ENCODE measurements around the gene OSCP1.

OSCP1 gene

GRCh38 chr1:36442337-36442736 lies 7.9 kb downstream of the OSCP1 start:
- Mint-ChIP-seq H3K4me3 (no peak overlapping the region), H3K4me1 (no peaks in the 10 kb centered on the region), H3K9me3 (no peaks in the 10 kb centered on the region), H3K36me3 (no peaks in the 10 kb centered on the region), H3K27ac (no peak overlapping the region), H3K27me3 (no peaks in the 10 kb centered on the region)
- no peak for ATAC-seq

- H3K27me3 Mint-ChIP-seq, result no peaks in the 10 kb centered on the region
- no peaks in the 10 kb centered on the region for H3K9me3 Mint-ChIP-seq
- H3K4me1 Mint-ChIP-seq, result no peaks in the 10 kb centered on the region
- H3K27ac Mint-ChIP-seq, result no peak overlapping the region
- no peak overlapping the region for H3K4me3 Mint-ChIP-seq
- ATAC-seq, result no peak
- H3K36me3 Mint-ChIP-seq, result no peaks in the 10 kb centered on the region
Observed at GRCh38 chr1:36440646-36441045, 9.6 kb downstream of the OSCP1 start.

- no peak for ATAC-seq
Observed at GRCh38 chr1:36440044-36440443, 10.2 kb downstream of the OSCP1 start.

GRCh38 chr1:36438715-36439114 lies 11.5 kb downstream of the OSCP1 start:
- no peak overlapping the region for H3K27ac Mint-ChIP-seq
- H3K4me3 Mint-ChIP-seq, result no peak overlapping the region
- no peaks in the 10 kb centered on the region for H3K9me3 Mint-ChIP-seq
- no peak for ATAC-seq
- H3K27me3 Mint-ChIP-seq, result no peaks in the 10 kb centered on the region
- no peaks in the 10 kb centered on the region for H3K36me3 Mint-ChIP-seq
- H3K4me1 Mint-ChIP-seq, result no peaks in the 10 kb centered on the region

More at GRCh38 chr1:36440044-36440443, 10.2 kb downstream of the OSCP1 start:
- H3K4me3 Mint-ChIP-seq, result no peak overlapping the region
- H3K27ac Mint-ChIP-seq, result no peak overlapping the region
- no peaks in the 10 kb centered on the region for H3K4me1 Mint-ChIP-seq
- no peaks in the 10 kb centered on the region for H3K27me3 Mint-ChIP-seq
- H3K9me3 Mint-ChIP-seq, result no peaks in the 10 kb centered on the region
- no peaks in the 10 kb centered on the region for H3K36me3 Mint-ChIP-seq

- ATAC-seq, result no peak
- no peaks in the 10 kb centered on the region for H3K9me3 Mint-ChIP-seq
- no peaks in the 10 kb centered on the region for H3K36me3 Mint-ChIP-seq
- no peak overlapping the region for H3K27ac Mint-ChIP-seq
- H3K27me3 Mint-ChIP-seq, result no peaks in the 10 kb centered on the region
- no peak overlapping the region for H3K4me3 Mint-ChIP-seq
- H3K4me1 Mint-ChIP-seq, result no peaks in the 10 kb centered on the region
Observed at GRCh38 chr1:36436821-36437220, 13.4 kb downstream of the OSCP1 start.

GRCh38 chr1:36433102-36433501 lies 17.1 kb downstream of the OSCP1 start:
- no peak for ATAC-seq
- H3K4me3 Mint-ChIP-seq, result no peak overlapping the region
- no peaks in the 10 kb centered on the region for H3K27me3 Mint-ChIP-seq
- H3K27ac Mint-ChIP-seq, result no peak overlapping the region
- H3K36me3 Mint-ChIP-seq, result peaks cover 11% of the 10 kb centered on the region
- H3K4me1 Mint-ChIP-seq, result no peaks in the 10 kb centered on the region
- no peaks in the 10 kb centered on the region for H3K9me3 Mint-ChIP-seq

- ATAC-seq, result no peak
- no peaks in the 10 kb centered on the region for H3K27me3 Mint-ChIP-seq
- no peaks in the 10 kb centered on the region for H3K4me1 Mint-ChIP-seq
- H3K4me3 Mint-ChIP-seq, result no peak overlapping the region
- no peaks in the 10 kb centered on the region for H3K9me3 Mint-ChIP-seq
- peaks cover 11% of the 10 kb centered on the region for H3K36me3 Mint-ChIP-seq
- H3K27ac Mint-ChIP-seq, result no peak overlapping the region
Observed at GRCh38 chr1:36432616-36433015, 17.6 kb downstream of the OSCP1 start.

GRCh38 chr1:36425791-36426190 lies 24.5 kb downstream of the OSCP1 start:
- ATAC-seq, result no peak
- no peaks in the 10 kb centered on the region for H3K27me3 Mint-ChIP-seq
- no peak overlapping the region for H3K4me3 Mint-ChIP-seq
- no peaks in the 10 kb centered on the region for H3K9me3 Mint-ChIP-seq
- H3K4me1 Mint-ChIP-seq, result peaks cover 7% of the 10 kb centered on the region
- no peak overlapping the region for H3K27ac Mint-ChIP-seq
- H3K36me3 Mint-ChIP-seq, result peaks cover 1% of the 10 kb centered on the region

- ATAC-seq, result no peak
- Mint-ChIP-seq H3K36me3 (no peaks in the 10 kb centered on the region), H3K4me3 (no peak overlapping the region), H3K27ac (peak overlapping the region; percentile 76), H3K4me1 (peaks cover 12% of the 10 kb centered on the region), H3K9me3 (no peaks in the 10 kb centered on the region), H3K27me3 (no peaks in the 10 kb centered on the region)
Observed at GRCh38 chr1:36421649-36422048, 28.6 kb downstream of the OSCP1 start.

- ATAC-seq, result peak; percentile 88
- H3K4me1 Mint-ChIP-seq, result peaks cover 12% of the 10 kb centered on the region
- no peaks in the 10 kb centered on the region for H3K27me3 Mint-ChIP-seq
- H3K4me3 Mint-ChIP-seq, result no peak overlapping the region
- H3K27ac Mint-ChIP-seq, result peak overlapping the region; percentile 76
- no peaks in the 10 kb centered on the region for H3K36me3 Mint-ChIP-seq
- no peaks in the 10 kb centered on the region for H3K9me3 Mint-ChIP-seq
Observed at GRCh38 chr1:36420836-36421317, 29.4 kb downstream of the OSCP1 start.

- no peaks in the 10 kb centered on the region for H3K9me3 Mint-ChIP-seq
- H3K4me3 Mint-ChIP-seq, result no peak overlapping the region
- H3K4me1 Mint-ChIP-seq, result peaks cover 12% of the 10 kb centered on the region
- H3K27ac Mint-ChIP-seq, result peak overlapping the region; percentile 76
- H3K36me3 Mint-ChIP-seq, result no peaks in the 10 kb centered on the region
- H3K27me3 Mint-ChIP-seq, result no peaks in the 10 kb centered on the region
- no peak for ATAC-seq
Observed at GRCh38 chr1:36420409-36420808, 29.8 kb downstream of the OSCP1 start.

GRCh38 chr1:36419569-36419968 lies 30.7 kb downstream of the OSCP1 start:
- Mint-ChIP-seq H3K27me3 (no peaks in the 10 kb centered on the region), H3K4me1 (peaks cover 12% of the 10 kb centered on the region), H3K4me3 (no peak overlapping the region), H3K27ac (no peak overlapping the region), H3K9me3 (no peaks in the 10 kb centered on the region), H3K36me3 (no peaks in the 10 kb centered on the region)
- no peak for ATAC-seq

GRCh38 chr1:36419140-36419539 lies 31.1 kb downstream of the OSCP1 start:
- no peak for ATAC-seq
- no peaks in the 10 kb centered on the region for H3K36me3 Mint-ChIP-seq
- H3K27me3 Mint-ChIP-seq, result no peaks in the 10 kb centered on the region
- H3K9me3 Mint-ChIP-seq, result no peaks in the 10 kb centered on the region
- no peak overlapping the region for H3K27ac Mint-ChIP-seq
- H3K4me1 Mint-ChIP-seq, result peaks cover 12% of the 10 kb centered on the region
- no peak overlapping the region for H3K4me3 Mint-ChIP-seq

GRCh38 chr1:36417931-36418330 lies 32.3 kb downstream of the OSCP1 start:
- Mint-ChIP-seq H3K4me1 (peaks cover 12% of the 10 kb centered on the region), H3K27me3 (no peaks in the 10 kb centered on the region), H3K9me3 (no peaks in the 10 kb centered on the region), H3K27ac (no peak overlapping the region), H3K4me3 (no peak overlapping the region), H3K36me3 (no peaks in the 10 kb centered on the region)
- ATAC-seq, result no peak

GRCh38 chr1:36415661-36416326 lies 34.5 kb downstream of the OSCP1 start:
- Mint-ChIP-seq H3K27me3 (no peaks in the 10 kb centered on the region), H3K4me3 (no peak overlapping the region), H3K36me3 (peaks cover 7% of the 10 kb centered on the region), H3K4me1 (peaks cover 15% of the 10 kb centered on the region), H3K9me3 (peaks cover 4% of the 10 kb centered on the region), H3K27ac (no peak overlapping the region)
- ATAC-seq, result no peak

- ATAC-seq, result no peak
- H3K4me3 Mint-ChIP-seq, result no peak overlapping the region
- no peak overlapping the region for H3K27ac Mint-ChIP-seq
- H3K9me3 Mint-ChIP-seq, result peaks cover 6% of the 10 kb centered on the region
- H3K36me3 Mint-ChIP-seq, result peaks cover 14% of the 10 kb centered on the region
- H3K4me1 Mint-ChIP-seq, result peaks cover 10% of the 10 kb centered on the region
- H3K27me3 Mint-ChIP-seq, result no peaks in the 10 kb centered on the region
Observed at GRCh38 chr1:36414384-36414783, 35.9 kb downstream of the OSCP1 start.

Data from stimulated activated memory B cell treated with anti-CD40 and anti-IgM and Interleukin-4, amounts not matched to agents 10 μg/mL and 1 μg/mL and 100 μg/mL, for 72 hours (primary cell).